IPS-20b (cell line): Measurements from ENCODE around the gene KIF26B.

Source experiments
- H3K27ac ChIP-seq: one replicate; pipeline ENCODE4 v1.5.1; 2013; ENCODE audit warnings: low read length
- H3K27me3 ChIP-seq: 2 replicates; pipeline ENCODE4 v1.6.1; 2013; ENCODE audit warnings: mild to moderate bottlenecking, low read length, inconsistent platforms; ENCODE audit not compliant: insufficient read depth
- H3K36me3 ChIP-seq: 2 replicates; pipeline ENCODE4 v1.6.1; 2013; ENCODE audit warnings: low read depth, mild to moderate bottlenecking, inconsistent platforms, low read length, moderate library complexity; ENCODE audit not compliant: insufficient read depth
- H3K4me1 ChIP-seq: 2 replicates; pipeline ENCODE4 v1.6.1; 2013; ENCODE audit warnings: mild to moderate bottlenecking, control low read depth, inconsistent platforms, low read length, moderate library complexity; ENCODE audit not compliant: insufficient read depth
- H3K4me3 ChIP-seq: 2 replicates; pipeline ENCODE4 v1.5.1; 2013; ENCODE audit warnings: mild to moderate bottlenecking, low read length, inconsistent platforms
- H3K9ac ChIP-seq: 2 replicates; pipeline ENCODE4 v1.6.1; 2013; ENCODE audit warnings: low read depth, mild to moderate bottlenecking, inconsistent platforms, low read length, moderate library complexity
- H3K9me3 ChIP-seq: 2 replicates; pipeline ENCODE4 v1.6.1; 2013; ENCODE audit warnings: mild to moderate bottlenecking, low read depth, low read length, inconsistent platforms; ENCODE audit not compliant: insufficient read depth

KIF26B gene

DNA sequence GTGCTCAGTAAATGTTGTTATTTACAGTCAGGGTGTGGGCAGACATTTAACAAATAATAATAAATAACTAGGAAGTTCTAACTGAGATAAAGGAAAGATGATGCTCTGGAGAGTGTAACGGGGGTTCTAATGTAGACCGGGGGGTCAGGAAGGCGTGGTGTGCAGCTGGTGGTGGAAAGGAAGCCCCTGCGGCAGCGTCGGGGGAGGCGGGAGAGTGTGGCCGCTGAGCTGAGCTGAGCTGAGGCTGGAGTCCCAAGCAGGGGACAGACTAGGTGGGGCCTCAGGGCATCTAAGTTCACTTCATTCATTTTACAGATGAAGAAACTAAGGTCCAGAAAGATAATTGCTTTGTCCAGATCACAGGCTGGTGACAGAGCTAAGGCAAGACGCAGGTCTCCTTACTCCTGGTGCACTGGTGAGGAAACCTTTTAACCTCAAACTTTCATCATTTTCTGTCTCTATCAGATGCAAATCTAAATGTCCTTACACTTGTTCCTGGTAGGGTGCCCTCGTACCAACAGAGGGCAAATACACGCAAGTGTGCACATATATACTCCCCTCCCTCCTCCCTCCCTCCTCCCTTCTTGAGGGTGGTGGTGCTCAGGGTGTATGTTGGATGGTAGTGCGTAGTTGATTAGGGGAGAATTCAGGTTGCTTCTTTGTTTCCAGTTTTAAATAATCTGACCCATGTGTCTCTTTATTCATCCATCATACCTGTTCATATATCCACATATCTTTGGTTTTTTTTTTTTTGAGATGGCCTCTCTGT lies 44.1 kb downstream of the KIF26B start:
- no peaks in the 10 kb centered on the region for H3K9me3 ChIP-seq
- H3K9ac ChIP-seq, result no peak overlapping the region
- H3K36me3 ChIP-seq, result no peaks in the 10 kb centered on the region
- peaks cover 8% of the 10 kb centered on the region; the same call in 1 of the 2 replicates for H3K4me1 ChIP-seq
- H3K27ac ChIP-seq, result no peak overlapping the region
- no peaks in the 10 kb centered on the region for H3K27me3 ChIP-seq
- H3K4me3 ChIP-seq, result no peak overlapping the region

DNA sequence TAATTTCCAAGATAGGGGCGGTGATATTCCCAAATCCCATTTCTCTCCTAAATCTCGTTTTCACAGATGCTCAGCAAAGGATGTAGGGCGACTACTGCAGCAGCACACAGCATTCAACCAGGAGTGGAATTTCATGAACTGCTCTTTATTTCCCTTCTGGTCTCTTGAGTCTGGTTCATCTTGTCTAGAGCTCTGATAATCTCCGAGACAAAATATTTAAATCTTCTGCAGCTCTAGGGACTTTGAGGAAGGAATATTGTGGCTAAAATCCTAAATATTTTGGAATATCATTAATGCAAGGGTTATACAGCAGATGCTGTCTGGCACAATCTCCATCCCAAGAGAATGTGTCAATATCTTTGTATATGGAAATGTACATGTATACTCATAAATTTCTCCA lies 45.4 kb downstream of the KIF26B start:
- Histone ChIP-seq H3K9ac (no peak overlapping the region), H3K4me3 (no peak overlapping the region), H3K9me3 (no peaks in the 10 kb centered on the region), H3K27ac (no peak overlapping the region), H3K27me3 (no peaks in the 10 kb centered on the region), H3K36me3 (no peaks in the 10 kb centered on the region), H3K4me1 (peaks cover 7% of the 10 kb centered on the region; the same call in 1 of the 2 replicates)

DNA sequence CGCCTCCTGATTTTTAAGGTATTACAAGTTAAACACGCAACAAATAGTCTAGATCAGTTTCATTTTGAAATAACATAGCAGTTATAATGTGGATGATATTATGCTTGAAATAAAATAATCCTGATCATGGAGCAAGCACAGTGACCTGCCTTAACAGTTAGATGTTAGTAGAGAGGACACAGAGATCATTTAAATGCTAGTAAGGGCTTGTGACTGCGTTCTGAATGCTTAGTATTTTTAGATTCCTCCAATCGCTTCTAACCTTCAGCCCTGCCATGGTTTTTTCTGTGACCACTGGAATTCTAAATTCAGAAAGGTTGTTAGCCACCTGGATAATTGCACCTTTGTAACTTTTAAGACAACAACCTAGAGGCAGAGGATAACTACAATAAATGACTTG lies 46.4 kb downstream of the KIF26B start:
- Histone ChIP-seq H3K9ac (no peak overlapping the region), H3K9me3 (peaks cover 2% of the 10 kb centered on the region; the same call in 1 of the 2 replicates), H3K4me3 (no peak overlapping the region), H3K36me3 (no peaks in the 10 kb centered on the region), H3K27ac (no peak overlapping the region), H3K4me1 (peaks cover 7% of the 10 kb centered on the region; the same call in 1 of the 2 replicates), H3K27me3 (no peaks in the 10 kb centered on the region)

DNA sequence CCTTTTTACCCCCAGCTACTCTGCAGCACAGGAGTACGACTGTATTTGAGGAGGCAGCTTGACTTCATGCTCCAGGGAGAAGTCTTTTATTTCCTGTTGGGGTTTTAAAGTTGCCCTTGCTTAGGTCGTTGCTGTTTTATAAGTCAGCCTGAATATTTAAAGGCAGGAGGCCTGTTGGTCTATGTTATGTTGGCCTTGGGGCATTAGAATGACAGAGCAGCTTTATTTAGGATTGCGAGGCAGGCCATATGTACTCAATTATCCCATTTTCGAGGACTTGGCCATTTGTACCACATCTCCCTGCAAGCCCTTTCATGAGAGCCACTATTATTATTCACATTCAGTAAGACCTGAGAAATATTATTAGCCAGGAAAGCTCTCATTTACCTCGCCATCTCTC lies 47.0 kb downstream of the KIF26B start:
- Histone ChIP-seq H3K27me3 (no peaks in the 10 kb centered on the region), H3K9ac (no peak overlapping the region), H3K36me3 (no peaks in the 10 kb centered on the region), H3K27ac (no peak overlapping the region), H3K4me3 (no peak overlapping the region), H3K9me3 (peaks cover 8% of the 10 kb centered on the region), H3K4me1 (peaks cover 7% of the 10 kb centered on the region; the same call in 1 of the 2 replicates)

DNA sequence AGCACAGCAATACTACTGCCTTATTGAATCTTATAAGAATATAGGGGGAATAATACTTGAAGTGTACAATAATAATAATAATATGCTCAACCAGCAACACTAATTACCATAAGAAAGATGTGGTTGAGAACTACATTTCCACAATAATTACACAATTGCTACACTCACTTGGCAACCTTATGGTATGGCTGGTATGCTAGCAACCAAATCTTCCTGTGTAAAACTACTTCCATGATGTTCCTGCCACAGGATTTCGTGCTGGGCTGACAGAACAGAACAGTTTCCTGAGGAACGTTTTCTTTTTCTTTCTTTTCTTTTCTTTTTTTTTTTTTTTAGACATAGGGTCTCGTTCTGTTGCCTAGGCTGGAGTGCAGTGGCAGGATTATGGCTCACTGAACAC lies 50.6 kb downstream of the KIF26B start:
- no peak overlapping the region for H3K4me3 ChIP-seq

DNA sequence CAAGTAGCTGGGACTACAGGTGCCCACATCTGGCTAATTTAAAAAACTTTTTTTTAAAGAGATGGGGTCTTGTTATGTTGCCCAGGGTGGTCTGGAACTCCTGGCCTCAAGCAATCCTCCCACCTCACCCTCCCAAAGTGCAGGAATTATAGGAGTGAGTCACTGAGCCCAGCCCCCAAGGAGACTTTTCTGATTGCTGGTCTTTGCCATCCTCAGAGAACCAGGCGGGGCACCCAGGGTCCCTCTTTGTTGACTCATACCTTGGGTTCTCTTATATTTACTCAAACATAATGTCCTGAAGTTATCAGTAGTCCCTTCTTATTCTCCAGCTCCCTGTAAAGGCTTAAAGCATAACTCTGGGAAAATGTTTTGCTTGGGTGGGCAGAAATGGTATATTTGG lies 51.1 kb downstream of the KIF26B start:
- Histone ChIP-seq H3K4me3 (no peak overlapping the region), H3K36me3 (no peaks in the 10 kb centered on the region), H3K4me1 (peaks cover 7% of the 10 kb centered on the region; the same call in 1 of the 2 replicates), H3K27ac (no peak overlapping the region), H3K9ac (no peak overlapping the region), H3K27me3 (no peaks in the 10 kb centered on the region), H3K9me3 (peaks cover 23% of the 10 kb centered on the region)

More for the DNA sequence above, 50.6 kb downstream of the KIF26B start:
- no peaks in the 10 kb centered on the region for H3K27me3 ChIP-seq
- H3K27ac ChIP-seq, result no peak overlapping the region
- no peaks in the 10 kb centered on the region for H3K36me3 ChIP-seq
- peaks cover 23% of the 10 kb centered on the region for H3K9me3 ChIP-seq
- no peak overlapping the region for H3K9ac ChIP-seq
- H3K4me1 ChIP-seq, result peaks cover 7% of the 10 kb centered on the region; the same call in 1 of the 2 replicates

DNA sequence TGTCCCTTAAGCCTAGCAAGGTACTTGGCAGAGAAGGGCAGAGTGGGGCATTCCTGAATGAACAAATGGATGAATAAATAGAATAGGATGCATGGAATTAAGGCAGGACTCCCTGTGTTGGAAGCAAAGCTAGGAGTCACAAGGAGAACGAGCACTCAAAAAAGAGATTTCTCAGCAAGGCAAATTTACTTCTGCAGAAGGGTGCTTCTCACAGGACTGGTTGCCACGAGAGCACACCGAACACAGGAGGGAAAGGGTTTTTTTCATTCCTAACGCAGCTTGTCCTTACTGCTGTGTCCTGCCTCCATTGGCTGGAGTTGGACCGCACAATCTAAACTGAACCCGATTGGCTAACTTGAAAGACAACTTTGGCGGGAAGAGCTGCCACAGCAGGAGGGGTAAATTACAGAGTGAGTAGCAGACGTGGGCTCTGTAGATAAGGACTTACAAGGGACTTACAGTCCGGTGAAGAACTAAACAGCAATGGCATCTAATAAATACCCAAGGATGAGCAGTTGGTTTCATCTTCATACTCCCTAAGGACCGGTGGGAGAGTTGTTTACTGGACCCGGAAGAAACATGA lies 52.4 kb downstream of the KIF26B start:
- H3K27me3 ChIP-seq, result no peaks in the 10 kb centered on the region

DNA sequence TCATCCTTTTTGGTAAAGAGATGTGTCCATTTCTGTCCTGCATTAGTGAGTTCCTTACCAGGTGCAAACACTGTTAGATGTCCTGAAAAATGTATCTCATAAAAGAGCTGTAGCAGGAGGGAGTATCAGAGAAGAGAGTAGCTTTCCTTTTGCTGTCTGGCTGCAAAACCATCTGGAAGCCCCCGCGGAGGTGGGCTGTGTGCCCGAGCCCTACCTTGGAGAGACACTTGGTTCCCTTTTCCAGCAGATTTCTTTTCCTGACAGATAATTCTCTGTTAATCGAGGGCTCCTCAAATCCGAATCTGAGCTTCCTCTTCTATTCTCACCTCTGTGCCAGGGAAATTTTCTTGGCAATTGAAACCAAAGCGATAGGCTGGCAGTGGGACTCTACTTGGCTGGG lies 53.0 kb downstream of the KIF26B start:
- H3K36me3 ChIP-seq, result no peaks in the 10 kb centered on the region
- no peak overlapping the region for H3K9ac ChIP-seq
- H3K4me3 ChIP-seq, result no peak overlapping the region
- H3K4me1 ChIP-seq, result 0 out of 2 replicates have a peak, but pooled peaks cover 2% of the 10 kb centered on the region
- H3K9me3 ChIP-seq, result peaks cover 23% of the 10 kb centered on the region
- no peak overlapping the region for H3K27ac ChIP-seq
- no peaks in the 10 kb centered on the region for H3K27me3 ChIP-seq

More for the DNA sequence above, 52.4 kb downstream of the KIF26B start:
- Histone ChIP-seq H3K36me3 (no peaks in the 10 kb centered on the region), H3K9me3 (peaks cover 23% of the 10 kb centered on the region), H3K27ac (no peak overlapping the region), H3K4me1 (0 out of 2 replicates have a peak, but pooled peaks cover 2% of the 10 kb centered on the region), H3K9ac (no peak overlapping the region), H3K4me3 (no peak overlapping the region)

DNA sequence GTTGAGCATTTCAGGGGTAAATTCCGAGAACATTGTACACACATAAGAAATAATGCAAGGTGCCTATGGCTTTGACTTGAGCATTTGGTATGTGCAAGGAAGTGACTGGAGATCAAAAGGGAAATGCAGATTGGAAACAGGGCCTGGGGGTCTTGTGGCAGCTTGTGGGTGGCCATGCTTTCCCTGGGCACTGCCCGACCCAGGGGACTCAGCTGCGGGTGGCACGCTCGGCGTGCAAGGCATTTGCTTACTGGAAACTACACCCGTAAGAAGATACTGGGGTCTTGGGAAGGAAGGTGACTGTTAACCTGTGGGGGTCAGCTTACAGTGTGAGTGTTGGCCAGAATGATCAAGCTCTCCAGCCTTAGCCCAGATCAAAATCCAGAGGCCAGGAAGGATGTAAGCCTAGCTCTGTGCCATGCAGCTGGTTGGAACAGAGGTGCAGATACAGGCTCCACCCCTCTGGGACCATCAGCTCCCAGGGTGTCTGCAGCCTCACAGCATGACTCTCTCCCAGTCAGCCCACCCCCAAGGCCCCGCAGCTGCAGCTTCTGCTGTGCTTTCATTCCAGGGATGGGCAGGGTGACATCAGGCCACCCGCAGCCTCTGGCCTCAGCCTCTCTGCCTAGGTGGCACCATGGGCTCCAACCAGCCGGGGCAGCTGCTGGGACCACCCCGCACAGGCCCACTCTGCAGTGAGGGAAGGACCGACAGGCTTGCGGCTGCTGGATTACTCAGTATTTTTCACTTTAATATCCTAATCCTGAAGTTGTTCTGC lies 55.1 kb downstream of the KIF26B start:
- Histone ChIP-seq H3K27ac (no peak overlapping the region), H3K9ac (no peak overlapping the region), H3K9me3 (peaks cover 23% of the 10 kb centered on the region), H3K36me3 (no peaks in the 10 kb centered on the region), H3K4me3 (no peak overlapping the region), H3K4me1 (0 out of 2 replicates have a peak, but pooled peaks cover 2% of the 10 kb centered on the region), H3K27me3 (no peaks in the 10 kb centered on the region)

DNA sequence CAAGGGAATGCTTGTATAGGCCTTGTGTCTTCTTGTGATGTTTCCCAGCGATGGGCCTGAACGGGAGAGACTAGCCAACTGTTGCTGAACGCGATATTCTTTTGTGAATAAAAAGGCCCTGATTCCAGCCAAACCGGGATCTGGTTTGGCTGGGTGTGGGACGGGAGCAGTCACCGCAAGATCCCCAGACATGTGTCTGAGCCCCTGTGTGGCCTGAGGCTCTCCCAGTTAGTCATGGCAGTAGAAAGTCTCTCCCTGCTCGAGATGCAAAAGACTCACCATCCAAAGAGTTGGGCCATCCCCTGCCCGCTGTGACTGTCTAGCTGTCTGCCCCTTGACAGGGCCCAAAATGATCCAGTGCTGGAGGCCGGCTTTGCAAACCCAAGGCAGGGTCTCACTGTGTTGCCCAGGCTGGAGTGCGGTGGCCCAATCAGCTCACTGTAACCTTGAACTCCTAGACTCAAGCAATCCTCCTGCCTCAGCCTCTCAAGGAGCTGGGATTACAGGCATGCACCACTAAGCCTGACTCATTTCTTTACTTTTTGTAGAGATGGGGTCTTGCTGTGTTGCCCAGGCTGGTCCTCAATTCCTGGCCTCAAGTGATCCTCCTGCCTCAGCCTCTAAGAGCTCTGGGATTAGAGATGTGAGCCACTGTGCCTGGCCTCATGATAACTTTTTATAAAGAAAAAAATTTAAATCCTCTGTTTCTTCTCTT lies 56.4 kb downstream of the KIF26B start:
- Histone ChIP-seq H3K4me1 (no peaks in the 10 kb centered on the region; the same call in 1 of the 2 replicates), H3K36me3 (no peaks in the 10 kb centered on the region), H3K27ac (no peak overlapping the region), H3K27me3 (no peaks in the 10 kb centered on the region), H3K9ac (no peak overlapping the region), H3K9me3 (peaks cover 21% of the 10 kb centered on the region), H3K4me3 (no peak overlapping the region)

DNA sequence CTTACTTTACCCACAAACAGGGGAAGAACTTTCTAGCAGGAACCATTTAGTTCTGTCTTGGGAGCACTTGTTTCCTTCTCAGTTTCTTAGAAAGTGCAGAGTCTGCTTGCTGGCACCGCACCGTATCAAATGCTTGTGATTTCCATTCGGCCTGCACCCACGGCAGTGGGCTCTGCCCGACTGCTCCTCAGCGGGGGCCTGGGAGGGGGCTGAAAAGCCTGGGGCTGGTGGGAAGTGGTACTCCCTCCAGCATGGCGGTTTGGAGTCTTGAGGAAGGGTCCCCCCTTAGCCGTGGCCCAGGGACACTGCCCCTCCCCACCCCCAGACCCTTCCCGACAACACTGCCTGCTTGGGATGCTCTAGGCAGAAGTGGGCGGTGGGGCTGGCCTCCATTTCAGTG lies 57.0 kb downstream of the KIF26B start:
- Histone ChIP-seq H3K36me3 (no peaks in the 10 kb centered on the region), H3K9me3 (peaks cover 16% of the 10 kb centered on the region), H3K4me3 (no peak overlapping the region), H3K27ac (no peak overlapping the region), H3K9ac (no peak overlapping the region), H3K27me3 (no peaks in the 10 kb centered on the region), H3K4me1 (peaks cover 6% of the 10 kb centered on the region; the same call in 1 of the 2 replicates)
